Stomach (tissue), 9 donors: ENCODE data around the gene ZNF506. TPM values are rescaled to one million over a fixed set of nuclear protein-coding genes. Genes with fewer than 3 reads are reported as not detected.
A peak's percentile ranks its signal among the peaks of the same experiment; 100 is the strongest.
"Not testable (repeated sequence)": the region's sequence is repeated elsewhere in the genome, so short reads cannot be mapped to it uniquely, and the experiment has no call there.

Experiments used
- DNase-seq, 2 donors: peaks; one replicate each; pipeline versions ENCODE4 v3.0.0 to v3.0.0-alpha.2; 2013 to 2019
- H3K27ac ChIP-seq, 5 donors: fragments of 200-600 bp in 4 of 5; sonication (generic) in 4 of 5; one replicate each; pipeline ENCODE4 v1.5.1; 2013 to 2019; ENCODE audit warnings: mild to moderate bottlenecking in 1 of 5, moderate library complexity in 1 of 5
- H3K27me3 ChIP-seq, 3 donors: fragments of 200-600 bp; sonication (generic); one replicate each; pipeline ENCODE4 v1.5.1; 2017 to 2019; ENCODE audit warnings: mixed run types in 1 of 3
- H3K36me3 ChIP-seq, 4 donors: fragments of 200-600 bp; sonication (generic); 1 replicate in 3 of 4; 2 replicates in 1 of 4; pipeline ENCODE4 v1.5.1; 2016 to 2019
- H3K4me1 ChIP-seq, 4 donors: fragments of 200-600 bp; sonication (generic); one replicate each; pipeline ENCODE4 v1.5.1; 2016 to 2019
- H3K4me3 ChIP-seq, 4 donors: fragments of 200-600 bp; sonication (generic) in 3 of 4; one replicate each; pipeline ENCODE4 v1.5.1; 2016 to 2019; ENCODE audit warnings: mild to moderate bottlenecking in 1 of 4
- H3K9me3 ChIP-seq, 4 donors: fragments of 200-600 bp; sonication (generic); one replicate each; pipeline ENCODE4 v1.5.1; 2016 to 2019
- EP300 ChIP-seq: sonication (generic); formaldehyde crosslinking; IDR thresholded peaks from one replicate; pipeline ENCODE4 v1.6.1; 2017; ENCODE audit warnings: antibody characterized with exemption
- POLR2A ChIP-seq, 4 donors: fragments of 450-650 bp; IDR thresholded peaks; one replicate each; pipeline ENCODE4 v1.6.1; 2016; ENCODE audit warnings: antibody characterized with exemption in 4 of 4, control low read depth in 2 of 4, mild to moderate bottlenecking in 1 of 4, moderate library complexity in 1 of 4
- POLR2AphosphoS5 ChIP-seq, 3 donors: sonication (generic); formaldehyde crosslinking; IDR thresholded peaks; one replicate each; pipeline ENCODE4 v1.6.1; 2016; ENCODE audit warnings: antibody characterized with exemption in 3 of 3
- whole genome bisulfite sequencing, 5 donors: extraction: QIAGEN DNeasy Blood & Tissue Kit in 3 of 5; methylation state at CpG; one replicate each; pipeline versions ENCODE4 v1.1.5 to v1.1.7; 2013 to 2018; 5-methylcytosine and 5-hydroxymethylcytosine counted together
- intact Hi-C: fragments of 100-400 bp; cut with DNase I; formaldehyde crosslinking; loops from one replicate; pipeline ENCODE4 v1.15.1; 2023; ENCODE audit warnings: low total_unique reads
- polyA plus RNA-seq, 3 donors: library from polyadenylated mRNA; stranded (reverse); fragments of 200-250 nt; gene quantifications; one replicate each; pipeline ENCODE4 v1.2.3, GENCODE V29; 2013
- total RNA-seq, 5 donors: library from RNA; depleted of rRNA; stranded (reverse); fragments of >200 nt; gene quantifications; one replicate each; pipeline versions ENCODE4 v1.1.0 to v1.2.3, GENCODE V29; 2014 to 2016
- TF ChIP-seq, protein P1 (sequence below), 7 experiments: fragments of 450-650 bp in 4 of 7; fragments of 200-600 bp in 3 of 7; sonication (generic) in 3 of 7; IDR thresholded peaks; one replicate each; pipeline ENCODE4 v1.5.1; 2016 to 2019; ENCODE audit warnings: antibody characterized with exemption in 7 of 7, control low read depth in 2 of 7, mild to moderate bottlenecking in 1 of 7
- donor health status: healthy with polysubstance abuse.
- donor health status: Bipolar disorder and iron deficiency.
- donor health status: healthy.

ZNF506 gene
- total and polyA plus RNA-seq, 8 donors = 3.4 to 93.7 (median 25.1) TPM

DNA sequence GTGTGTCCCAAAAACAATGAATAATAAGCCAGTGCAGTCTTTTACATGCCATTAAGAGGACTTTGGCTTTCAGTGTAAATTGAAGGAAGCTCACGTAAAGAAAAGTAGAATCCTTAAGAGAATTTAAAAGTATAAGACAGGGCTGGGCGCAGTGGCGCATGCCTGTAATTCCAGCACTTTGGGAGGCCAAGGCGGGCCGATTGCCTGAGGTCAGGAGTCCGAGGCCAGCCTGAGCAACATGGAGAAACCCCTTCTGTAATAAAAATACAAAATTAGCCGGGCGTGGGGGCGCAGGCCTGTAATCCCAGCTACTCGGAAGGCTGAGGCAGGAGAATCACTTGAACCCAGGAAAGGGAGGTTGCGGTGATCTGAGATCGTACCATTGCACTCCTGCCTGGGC lies 26.2 kb upstream of the ZNF506 start:
- WGBS, 5 donors = 93 to 97% (median 95%) methylated on average over 12 of the region's 12 CpGs
- no peaks in the 10 kb centered on the region for H3K36me3 ChIP-seq

DNA sequence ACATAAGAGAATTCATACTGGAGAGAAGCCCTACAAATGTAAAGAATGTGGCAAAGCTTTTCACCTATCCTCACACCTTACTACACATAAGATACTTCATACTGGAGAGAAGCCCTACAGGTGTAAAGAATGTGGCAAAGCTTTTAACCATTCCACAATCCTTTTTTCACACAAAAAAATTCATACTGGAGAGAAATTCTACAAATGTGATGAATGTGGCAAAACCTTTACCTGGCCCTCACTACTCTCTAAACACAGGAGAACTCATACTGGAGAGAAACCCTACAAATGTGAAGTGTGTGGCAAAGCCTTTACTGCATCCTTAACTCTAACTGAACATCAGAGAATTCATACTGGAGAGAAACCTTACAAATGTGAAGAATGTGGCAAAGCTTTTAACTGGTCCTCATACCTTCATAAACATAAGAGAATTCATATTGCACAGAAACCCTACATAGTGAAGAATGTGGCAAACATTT lies 14.0 kb upstream of the ZNF506 start:
- Histone ChIP-seq H3K27ac (no peak overlapping the region), H3K9me3 (peaks cover 53 to 97% (median 76%) of the 10 kb centered on the region in 4 donors), H3K4me3 (no peak overlapping the region), H3K36me3 (no peaks in the 10 kb centered on the region), H3K4me1 (no peaks in the 10 kb centered on the region), H3K27me3 (no peaks in the 10 kb centered on the region)
- TF ChIP-seq POLR2AphosphoS5 (IDR thresholded peaks at IDR 0.05) = no peak
- DNase-seq = no peak
- intact Hi-C loops = no loop called here

More for the DNA sequence above, 26.2 kb upstream of the ZNF506 start:
- H3K27ac ChIP-seq = no peak overlapping the region
- no peaks in the 10 kb centered on the region for H3K4me1 ChIP-seq
- H3K9me3 ChIP-seq = peaks cover 0 to 44% (median 21%) of the 10 kb centered on the region in 4 donors
- intact Hi-C loops = no loop called here
- no peaks in the 10 kb centered on the region for H3K27me3 ChIP-seq
- H3K4me3 ChIP-seq = no peak overlapping the region
- DNase-seq = no peak
- TF ChIP-seq POLR2A (IDR thresholded peaks at IDR 0.05) (no peak), EP300 (no peak), POLR2AphosphoS5 (IDR thresholded peaks at IDR 0.05) (no peak)
- TF ChIP-seq, protein P1, sequence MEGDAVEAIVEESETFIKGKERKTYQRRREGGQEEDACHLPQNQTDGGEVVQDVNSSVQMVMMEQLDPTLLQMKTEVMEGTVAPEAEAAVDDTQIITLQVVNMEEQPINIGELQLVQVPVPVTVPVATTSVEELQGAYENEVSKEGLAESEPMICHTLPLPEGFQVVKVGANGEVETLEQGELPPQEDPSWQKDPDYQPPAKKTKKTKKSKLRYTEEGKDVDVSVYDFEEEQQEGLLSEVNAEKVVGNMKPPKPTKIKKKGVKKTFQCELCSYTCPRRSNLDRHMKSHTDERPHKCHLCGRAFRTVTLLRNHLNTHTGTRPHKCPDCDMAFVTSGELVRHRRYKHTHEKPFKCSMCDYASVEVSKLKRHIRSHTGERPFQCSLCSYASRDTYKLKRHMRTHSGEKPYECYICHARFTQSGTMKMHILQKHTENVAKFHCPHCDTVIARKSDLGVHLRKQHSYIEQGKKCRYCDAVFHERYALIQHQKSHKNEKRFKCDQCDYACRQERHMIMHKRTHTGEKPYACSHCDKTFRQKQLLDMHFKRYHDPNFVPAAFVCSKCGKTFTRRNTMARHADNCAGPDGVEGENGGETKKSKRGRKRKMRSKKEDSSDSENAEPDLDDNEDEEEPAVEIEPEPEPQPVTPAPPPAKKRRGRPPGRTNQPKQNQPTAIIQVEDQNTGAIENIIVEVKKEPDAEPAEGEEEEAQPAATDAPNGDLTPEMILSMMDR (IDR thresholded peaks at IDR 0.05) = no peak

DNA sequence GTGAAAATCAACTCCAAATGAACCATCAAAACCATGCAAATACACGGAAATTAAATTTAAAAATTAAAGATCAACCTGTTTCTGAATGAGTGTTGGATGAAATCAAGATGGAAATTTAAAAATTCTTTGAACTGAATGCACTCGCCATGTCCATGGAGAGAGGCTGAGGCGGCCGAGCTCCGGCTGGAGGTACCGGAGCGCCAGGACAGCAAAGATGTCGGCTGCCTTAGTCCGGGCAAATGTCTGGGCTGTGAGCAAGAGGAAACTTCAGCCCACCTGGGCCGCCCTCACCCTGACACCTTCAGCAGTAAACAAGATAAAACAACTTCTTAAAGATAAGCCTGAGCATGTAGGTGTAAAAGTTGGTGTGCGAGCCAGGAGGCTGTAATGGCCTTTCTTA lies 5.3 kb upstream of the ZNF506 start:
- intact Hi-C loops = no loop called here
- no peaks in the 10 kb centered on the region for H3K36me3 ChIP-seq
- TF ChIP-seq, protein P1 (IDR thresholded peaks at IDR 0.05) = no peak
- no peak for TF ChIP-seq POLR2A (IDR thresholded peaks at IDR 0.05)
- no peak for TF ChIP-seq POLR2AphosphoS5 (IDR thresholded peaks at IDR 0.05)
- TF ChIP-seq EP300 = no peak
- H3K27ac ChIP-seq = no peak overlapping the region
- peaks cover 22 to 82% (median 55%) of the 10 kb centered on the region in 4 donors for H3K9me3 ChIP-seq
- no peak overlapping the region for H3K4me3 ChIP-seq
- no peak for DNase-seq
- WGBS, 5 donors = 91 to 93% (median 92%) methylated on average over 11 of the region's 11 CpGs
- no peaks in the 10 kb centered on the region for H3K27me3 ChIP-seq
- peaks cover 0 to 5% (median 2%) of the 10 kb centered on the region in 4 donors for H3K4me1 ChIP-seq

DNA sequence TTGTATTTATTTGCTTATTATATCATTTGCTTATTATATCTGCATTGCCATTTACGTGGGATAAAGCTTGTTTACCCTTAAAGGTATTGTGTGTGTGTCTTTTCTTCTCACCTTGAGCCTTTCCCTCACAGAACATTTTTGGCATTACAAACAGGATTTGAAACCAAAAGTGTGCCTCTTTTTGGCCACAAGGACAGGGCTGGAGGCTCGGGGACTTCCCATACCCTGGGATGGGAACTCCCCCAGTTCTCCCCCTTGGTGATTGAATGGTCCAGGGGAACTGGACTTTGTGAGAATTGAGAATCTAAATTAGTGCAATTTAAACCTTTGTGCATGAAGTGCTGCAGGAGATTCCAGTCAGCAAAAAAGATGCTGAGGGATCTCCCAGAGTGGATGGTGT lies 2.4 kb upstream of the ZNF506 start:
- Histone ChIP-seq H3K36me3 (peaks cover 0 to 13% (median 3%) of the 10 kb centered on the region in 4 donors), H3K9me3 (peaks cover 3 to 54% (median 28%) of the 10 kb centered on the region in 4 donors), H3K4me3 (no peak overlapping the region), H3K27me3 (no peaks in the 10 kb centered on the region), H3K4me1 (peaks cover 0 to 24% (median 19%) of the 10 kb centered on the region in 4 donors), H3K27ac (no peak overlapping the region)
- 72 to 81% (median 77%) methylated on average over 2 of the region's 2 CpGs for WGBS, 5 donors
- DNase-seq = no peak
- TF ChIP-seq EP300 (no peak), POLR2A (IDR thresholded peaks at IDR 0.05) (no peak), POLR2AphosphoS5 (IDR thresholded peaks at IDR 0.05) (no peak)
- intact Hi-C loops = no loop called here

DNA sequence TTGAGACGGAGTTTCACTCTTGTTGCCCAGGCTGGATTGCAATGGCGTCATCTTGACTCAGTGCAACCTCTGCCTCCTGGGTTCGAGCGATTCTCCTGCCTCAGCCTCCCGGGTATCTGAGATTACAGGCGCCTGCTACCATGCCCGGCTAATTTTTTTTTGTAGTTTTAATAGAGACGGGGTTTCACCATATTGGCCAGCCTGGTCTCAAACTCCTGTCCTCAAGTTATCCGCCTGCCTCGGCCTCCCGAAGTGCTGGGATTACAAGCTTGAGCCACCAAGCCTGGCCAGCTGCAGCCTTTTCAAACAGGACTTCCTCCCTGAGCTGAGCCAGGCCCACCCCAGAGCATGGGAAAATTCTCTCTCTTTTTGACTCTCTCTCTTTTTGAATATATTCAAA lies 426 bp upstream of the ZNF506 start:
- Histone ChIP-seq H3K4me3 (peak overlapping the region; percentile 62 to 81 (median 72)), H3K9me3 (peaks cover 0 to 48% (median 20%) of the 10 kb centered on the region in 4 donors), H3K36me3 (peaks cover 0 to 17% (median 10%) of the 10 kb centered on the region in 4 donors), H3K27ac (peak overlapping the region; percentile 71 to 95 (median 94)), H3K4me1 (peaks cover 0 to 44% (median 26%) of the 10 kb centered on the region in 4 donors)
- H3K27me3 ChIP-seq, intact Hi-C loops: not testable (repeated sequence)
- WGBS, 5 donors = 1 to 7% (median 2%) methylated on average over 11 of the region's 11 CpGs
- peak in 1 of 2 donors; percentile 52 for DNase-seq

DNA sequence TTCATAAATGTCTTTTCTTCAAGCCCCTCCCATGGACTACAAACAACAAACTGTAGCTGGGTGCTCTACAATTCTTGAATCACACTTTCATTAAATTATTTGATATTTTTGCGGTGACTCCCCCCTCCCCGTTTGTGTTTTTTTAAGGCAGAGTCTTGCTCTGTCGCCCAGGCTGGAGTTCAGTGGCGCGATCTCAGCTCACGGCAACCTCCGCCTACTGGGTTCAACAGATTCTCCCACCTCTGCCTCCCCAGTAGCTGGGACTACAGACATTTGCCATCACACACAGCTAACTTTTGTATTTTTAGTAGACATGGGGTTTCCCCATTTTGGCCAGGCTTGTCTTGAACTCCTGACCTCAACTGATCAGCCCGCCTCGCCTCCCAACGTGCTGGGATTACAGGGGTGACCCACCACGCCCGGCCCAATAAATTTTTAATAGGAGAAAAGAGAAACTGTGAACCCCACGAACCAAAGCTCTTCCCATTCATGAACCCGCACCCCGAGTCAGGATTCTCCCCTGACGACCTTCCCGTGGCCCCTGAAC lies 703 bp downstream of the ZNF506 start:
- 3 to 14% (median 10%) methylated on average over 16 to 17 of the region's 17 CpGs for WGBS, 5 donors
- DNase-seq = peak in 1 of 2 donors; percentile 39
- Histone ChIP-seq H3K9me3 (peaks cover 0 to 47% (median 20%) of the 10 kb centered on the region in 4 donors), H3K36me3 (peaks cover 0 to 17% (median 10%) of the 10 kb centered on the region in 4 donors), H3K27ac (peak overlapping the region; percentile 88 to 96 (median 94)), H3K4me1 (peaks cover 0 to 53% (median 30%) of the 10 kb centered on the region in 4 donors), H3K27me3 (no peaks in the 10 kb centered on the region), H3K4me3 (peak overlapping the region; percentile 62 to 81 (median 72))
- TF ChIP-seq POLR2A (IDR thresholded peaks at IDR 0.05) (no peak), EP300 (no peak), POLR2AphosphoS5 (IDR thresholded peaks at IDR 0.05) (no peak)
- TF ChIP-seq, protein P1 (IDR thresholded peaks at IDR 0.05) = no peak
- intact Hi-C loops = no loop called here
